ENCODE results near the gene SLC24A3.

The SLC24A3 gene

DNA sequence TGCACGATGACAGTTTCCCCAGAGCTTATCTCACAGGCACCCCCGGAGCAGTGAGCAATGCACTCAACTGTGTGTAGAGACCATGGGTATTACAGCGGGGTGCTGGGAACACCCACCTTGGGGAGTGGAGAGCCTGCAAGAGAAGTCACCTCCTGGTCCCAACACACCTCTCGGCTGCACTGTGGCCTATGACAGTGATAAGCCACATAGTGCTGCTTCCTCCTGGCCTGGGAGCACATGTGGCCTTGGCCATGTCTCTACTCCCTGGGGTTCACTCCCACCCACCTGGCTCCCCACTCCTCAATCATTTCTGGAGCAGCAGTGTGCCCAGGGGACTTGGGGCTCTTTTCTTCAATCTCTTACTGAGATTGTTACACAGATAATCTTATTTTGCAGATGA lies 77.0 kb downstream of the SLC24A3 start:
- H3K4me3 ChIP-seq (ENCODE audit: low read length): no peak overlapping the region
- DNase-seq (ENCODE audit: low read depth): no peak
- TF ChIP-seq, protein P1, sequence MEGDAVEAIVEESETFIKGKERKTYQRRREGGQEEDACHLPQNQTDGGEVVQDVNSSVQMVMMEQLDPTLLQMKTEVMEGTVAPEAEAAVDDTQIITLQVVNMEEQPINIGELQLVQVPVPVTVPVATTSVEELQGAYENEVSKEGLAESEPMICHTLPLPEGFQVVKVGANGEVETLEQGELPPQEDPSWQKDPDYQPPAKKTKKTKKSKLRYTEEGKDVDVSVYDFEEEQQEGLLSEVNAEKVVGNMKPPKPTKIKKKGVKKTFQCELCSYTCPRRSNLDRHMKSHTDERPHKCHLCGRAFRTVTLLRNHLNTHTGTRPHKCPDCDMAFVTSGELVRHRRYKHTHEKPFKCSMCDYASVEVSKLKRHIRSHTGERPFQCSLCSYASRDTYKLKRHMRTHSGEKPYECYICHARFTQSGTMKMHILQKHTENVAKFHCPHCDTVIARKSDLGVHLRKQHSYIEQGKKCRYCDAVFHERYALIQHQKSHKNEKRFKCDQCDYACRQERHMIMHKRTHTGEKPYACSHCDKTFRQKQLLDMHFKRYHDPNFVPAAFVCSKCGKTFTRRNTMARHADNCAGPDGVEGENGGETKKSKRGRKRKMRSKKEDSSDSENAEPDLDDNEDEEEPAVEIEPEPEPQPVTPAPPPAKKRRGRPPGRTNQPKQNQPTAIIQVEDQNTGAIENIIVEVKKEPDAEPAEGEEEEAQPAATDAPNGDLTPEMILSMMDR (conservative IDR thresholded peaks at IDR 0.05; ENCODE audit: low read length): no peak

DNA sequence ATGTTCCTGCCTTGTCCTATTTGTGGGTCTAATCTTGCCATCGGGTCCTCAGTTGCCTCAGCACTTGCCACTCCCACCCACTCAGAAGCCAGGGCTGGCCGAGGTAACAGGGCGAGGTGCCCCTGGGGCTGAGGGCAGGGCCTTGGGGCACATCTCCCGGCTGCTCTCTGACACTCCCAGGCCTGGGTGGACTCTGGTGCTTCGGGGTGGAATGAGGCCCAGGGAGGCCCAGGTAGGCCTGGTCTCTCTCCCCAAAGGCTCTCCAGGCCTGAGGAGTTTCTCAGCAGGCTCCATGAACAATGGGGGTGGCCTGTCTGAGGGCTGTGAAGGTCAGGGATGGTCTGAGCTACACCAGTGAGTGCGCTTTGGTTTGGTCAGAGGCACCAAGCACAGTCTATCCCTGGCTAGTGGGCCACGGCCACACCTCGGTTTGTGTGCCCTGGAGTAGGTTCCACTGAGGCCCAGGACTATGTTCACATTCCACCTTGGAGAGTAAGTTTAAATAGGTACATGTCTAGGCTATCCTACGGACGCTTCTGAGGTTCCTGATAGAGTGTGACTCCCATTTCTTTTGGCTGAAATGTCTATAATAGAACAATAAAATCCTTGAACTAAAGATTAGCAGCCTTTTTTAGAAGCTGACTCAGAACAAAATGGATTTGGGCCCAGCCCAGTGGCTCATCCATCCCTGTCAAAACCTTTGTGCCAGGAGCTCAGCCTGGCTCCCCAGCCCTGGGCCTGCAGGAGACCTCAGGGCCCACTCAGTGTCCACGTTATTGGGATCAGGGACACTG lies 78.8 kb downstream of the SLC24A3 start:
- TF ChIP-seq, protein P1 (conservative IDR thresholded peaks at IDR 0.05; ENCODE audit: low read length): no peak
- no peak overlapping the region for H3K4me3 ChIP-seq (ENCODE audit: low read length)
- DNase-seq (ENCODE audit: low read depth): no peak

GRCh38 chr20:19291818-19292132 lies 79.3 kb downstream of the SLC24A3 start:
- TF ChIP-seq, protein P1 (conservative IDR thresholded peaks at IDR 0.05; ENCODE audit: low read length): no peak
- no peak overlapping the region for H3K4me3 ChIP-seq (ENCODE audit: low read length)
- no peak for DNase-seq (ENCODE audit: low read depth)

GRCh38 chr20:19292254-19292653 lies 79.8 kb downstream of the SLC24A3 start:
- DNase-seq (ENCODE audit: low read depth): no peak
- TF ChIP-seq, protein P1 (conservative IDR thresholded peaks at IDR 0.05; ENCODE audit: low read length): no peak
- H3K4me3 ChIP-seq (ENCODE audit: low read length): no peak overlapping the region

DNA sequence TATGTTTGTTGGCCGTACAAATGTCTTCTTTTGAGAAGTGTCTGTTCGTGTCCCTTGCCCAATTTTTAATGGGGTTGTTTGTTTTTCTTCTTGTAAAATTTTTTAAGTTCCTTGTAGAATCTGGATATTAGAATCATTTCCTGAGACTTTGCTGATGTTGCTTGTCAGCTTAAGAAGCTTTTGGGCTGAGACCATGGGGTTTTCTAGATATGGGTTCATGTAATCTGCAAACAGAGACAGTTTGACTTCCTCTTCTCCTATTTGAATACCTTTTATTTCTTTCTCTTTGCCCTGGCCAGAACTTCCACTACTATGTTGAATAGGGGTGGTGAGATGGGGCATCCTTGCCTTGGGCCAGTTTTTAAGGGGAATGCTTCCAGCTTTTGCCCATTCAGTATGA lies 82.6 kb downstream of the SLC24A3 start:
- no peak overlapping the region for H3K4me3 ChIP-seq (ENCODE audit: low read length)
- DNase-seq (ENCODE audit: low read depth): no peak
- TF ChIP-seq, protein P1 (conservative IDR thresholded peaks at IDR 0.05; ENCODE audit: low read length): no peak

- TF ChIP-seq, protein P1 (conservative IDR thresholded peaks at IDR 0.05; ENCODE audit: low read length): no peak
- no peak for DNase-seq (ENCODE audit: low read depth)
- no peak overlapping the region for H3K4me3 ChIP-seq (ENCODE audit: low read length)
Measured at GRCh38 chr20:19298652-19299051, 86.2 kb downstream of the SLC24A3 start.

GRCh38 chr20:19300395-19300794 lies 88.0 kb downstream of the SLC24A3 start:
- no peak for DNase-seq (ENCODE audit: low read depth)
- TF ChIP-seq, protein P1 (conservative IDR thresholded peaks at IDR 0.05; ENCODE audit: low read length): no peak
- no peak overlapping the region for H3K4me3 ChIP-seq (ENCODE audit: low read length)

Measured in AG10803 (cell line).